Neural crest cell (in vitro differentiated cells): ENCODE measurements around the gene SDK1. TPM values are rescaled to one million over a fixed set of nuclear protein-coding genes. Genes with fewer than 3 reads are reported as not detected.

Experiments used
- DNase-seq: peaks from one replicate; pipeline ENCODE4 v3.0.0; 2021; ENCODE audit warnings: low read depth, mixed read lengths, low spot score
- H3K27ac Mint-ChIP-seq: one replicate; pipeline ENCODE4 v1.8.0; 2021; ENCODE audit warnings: mild to moderate bottlenecking, mixed read lengths; ENCODE audit not compliant: unreplicated experiment
- H3K27me3 Mint-ChIP-seq: 2 replicates; pipeline ENCODE4 v1.8.0; 2021; ENCODE audit warnings: low read depth, mild to moderate bottlenecking, mixed read lengths
- H3K36me3 Mint-ChIP-seq: 2 replicates; pipeline ENCODE4 v1.8.0; 2021; ENCODE audit warnings: low read depth, mild to moderate bottlenecking, mixed read lengths
- H3K4me1 Mint-ChIP-seq: 2 replicates; pipeline ENCODE4 v1.8.0; 2021; ENCODE audit warnings: mixed read lengths
- H3K4me3 Mint-ChIP-seq: one replicate; pipeline ENCODE4 v1.8.0; 2021; ENCODE audit warnings: mild to moderate bottlenecking, mixed read lengths
- H3K9me3 Mint-ChIP-seq: 2 replicates; pipeline ENCODE4 v1.8.0; 2021; ENCODE audit warnings: mixed read lengths
- CTCF ChIP-seq: fragments of 200-600 bp; sonication (generic); conservative IDR thresholded peaks from 2 replicates; pipeline ENCODE4 v1.5.0; 2021; ENCODE audit warnings: antibody characterized with exemption, mild to moderate bottlenecking
- total RNA-seq: library from RNA; stranded (reverse); gene quantifications from 2 replicates; pipeline ENCODE4 v1.2.1, GENCODE V29; 2021

SDK1 gene
- total RNA-seq, 1 donor from 2014 or later = 11.6 TPM

- Mint-ChIP-seq H3K36me3 (peaks cover 13% of the 10 kb centered on the region), H3K9me3 (peaks cover 11% of the 10 kb centered on the region), H3K4me1 (no peaks in the 10 kb centered on the region), H3K27ac (no peak overlapping the region), H3K27me3 (no peaks in the 10 kb centered on the region), H3K4me3 (no peak overlapping the region)
- no peak for DNase-seq
- TF ChIP-seq CTCF = no peak
Measured at GRCh38 chr7:4127909-4128560, 827.0 kb downstream of the SDK1 start.

GRCh38 chr7:4129481-4130122, 828.5 kb downstream of the SDK1 start:
- DNase-seq = no peak
- TF ChIP-seq CTCF = no peak
- H3K27me3 Mint-ChIP-seq = no peaks in the 10 kb centered on the region
- peak overlapping the region; percentile 87 for H3K27ac Mint-ChIP-seq
- H3K4me1 Mint-ChIP-seq = no peaks in the 10 kb centered on the region
- H3K36me3 Mint-ChIP-seq = peaks cover 9% of the 10 kb centered on the region
- H3K4me3 Mint-ChIP-seq = no peak overlapping the region
- peaks cover 7% of the 10 kb centered on the region for H3K9me3 Mint-ChIP-seq

- no peaks in the 10 kb centered on the region for H3K27me3 Mint-ChIP-seq
- no peak overlapping the region for H3K4me3 Mint-ChIP-seq
- H3K4me1 Mint-ChIP-seq = peaks cover 7% of the 10 kb centered on the region
- H3K27ac Mint-ChIP-seq = no peak overlapping the region
- H3K36me3 Mint-ChIP-seq = no peaks in the 10 kb centered on the region
- H3K9me3 Mint-ChIP-seq = no peaks in the 10 kb centered on the region
- TF ChIP-seq CTCF = no peak
- DNase-seq = no peak
Measured at GRCh38 chr7:4131063-4131462, 830.0 kb downstream of the SDK1 start.

DNA sequence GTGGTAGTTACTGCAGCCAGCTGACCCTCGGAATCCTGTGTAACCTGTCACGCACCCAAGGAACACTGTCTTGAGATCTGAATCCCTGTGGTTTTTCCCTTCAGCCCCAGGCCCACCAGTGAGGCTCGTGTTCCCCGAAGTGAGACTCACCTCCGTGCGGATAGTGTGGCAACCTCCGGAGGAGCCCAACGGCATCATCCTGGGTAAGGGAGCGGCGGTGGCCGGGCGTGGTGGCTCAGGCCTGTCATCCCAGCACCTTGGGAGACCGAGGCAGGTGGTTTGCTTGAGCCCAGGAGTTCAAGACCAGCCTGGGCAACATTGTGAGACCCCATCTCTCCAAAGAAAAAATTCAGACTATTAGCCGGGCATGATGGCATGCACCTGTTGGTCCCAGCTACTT, 831.2 kb downstream of the SDK1 start:
- no peaks in the 10 kb centered on the region for H3K9me3 Mint-ChIP-seq

GRCh38 chr7:4133491-4134044, 832.5 kb downstream of the SDK1 start:
- no peak for DNase-seq
- no peak for TF ChIP-seq CTCF
- Mint-ChIP-seq H3K4me3 (no peak overlapping the region), H3K27ac (no peak overlapping the region), H3K9me3 (no peaks in the 10 kb centered on the region), H3K4me1 (peaks cover 22% of the 10 kb centered on the region), H3K36me3 (no peaks in the 10 kb centered on the region), H3K27me3 (no peaks in the 10 kb centered on the region)

More for the DNA sequence above, 831.2 kb downstream of the SDK1 start:
- no peak for TF ChIP-seq CTCF
- H3K4me3 Mint-ChIP-seq = no peak overlapping the region
- no peaks in the 10 kb centered on the region for H3K36me3 Mint-ChIP-seq
- no peaks in the 10 kb centered on the region for H3K27me3 Mint-ChIP-seq
- peaks cover 15% of the 10 kb centered on the region for H3K4me1 Mint-ChIP-seq
- H3K27ac Mint-ChIP-seq = no peak overlapping the region
- DNase-seq = no peak
